HG02588 (cell line): ENCODE data around the gene CRYBB3.
"Not testable (repeated sequence)": the region's sequence is repeated elsewhere in the genome, so short reads cannot be mapped to it uniquely, and the experiment has no call there.

Source experiments
- ATAC-seq: cut with Tn5 transposase; IDR thresholded peaks from one replicate; pipeline ENCODE4 v1.9.1; 2021; ENCODE audit warnings: mild to moderate bottlenecking, moderate library complexity; ENCODE audit not compliant: unreplicated experiment

CRYBB3 gene

DNA sequence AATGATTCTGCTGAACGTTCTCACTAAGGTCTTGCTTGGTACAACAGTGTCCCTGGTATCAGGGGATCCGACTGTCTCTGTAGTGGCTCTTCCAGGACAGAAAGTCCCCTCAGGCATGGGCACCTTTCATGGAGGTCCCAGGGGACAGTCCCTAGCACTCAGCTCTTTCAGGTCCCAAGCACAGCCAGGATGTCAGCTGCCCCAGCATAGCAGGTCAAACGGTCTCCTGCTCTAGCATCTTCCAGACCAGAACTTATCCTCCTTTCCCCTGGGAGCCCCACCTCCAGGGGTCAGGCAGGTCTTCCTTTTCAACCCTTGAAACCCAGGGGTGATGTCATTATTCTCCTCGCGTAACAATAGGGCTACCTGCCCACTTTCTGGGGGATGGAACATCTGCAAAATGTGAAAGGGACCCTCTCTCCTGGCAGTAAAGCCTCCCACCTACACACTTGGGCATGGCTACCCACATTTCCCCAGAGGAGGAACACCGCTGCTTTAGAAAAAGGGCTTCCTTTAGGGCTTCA is 24.7 kb upstream of the CRYBB3 start:
- ATAC-seq: no peak

- ATAC-seq: no peak
Observed at GRCh38 chr22:25176175-25176574, 23.5 kb upstream of the CRYBB3 start.

GRCh38 chr22:25176799-25177198 is 22.9 kb upstream of the CRYBB3 start:
- ATAC-seq: no peak

- no peak for ATAC-seq
Observed at GRCh38 chr22:25177226-25177625, 22.4 kb upstream of the CRYBB3 start.

GRCh38 chr22:25177895-25178294 is 21.8 kb upstream of the CRYBB3 start:
- no peak for ATAC-seq

- ATAC-seq: not testable (repeated sequence)
Observed at GRCh38 chr22:25178348-25178747, 21.3 kb upstream of the CRYBB3 start.

DNA sequence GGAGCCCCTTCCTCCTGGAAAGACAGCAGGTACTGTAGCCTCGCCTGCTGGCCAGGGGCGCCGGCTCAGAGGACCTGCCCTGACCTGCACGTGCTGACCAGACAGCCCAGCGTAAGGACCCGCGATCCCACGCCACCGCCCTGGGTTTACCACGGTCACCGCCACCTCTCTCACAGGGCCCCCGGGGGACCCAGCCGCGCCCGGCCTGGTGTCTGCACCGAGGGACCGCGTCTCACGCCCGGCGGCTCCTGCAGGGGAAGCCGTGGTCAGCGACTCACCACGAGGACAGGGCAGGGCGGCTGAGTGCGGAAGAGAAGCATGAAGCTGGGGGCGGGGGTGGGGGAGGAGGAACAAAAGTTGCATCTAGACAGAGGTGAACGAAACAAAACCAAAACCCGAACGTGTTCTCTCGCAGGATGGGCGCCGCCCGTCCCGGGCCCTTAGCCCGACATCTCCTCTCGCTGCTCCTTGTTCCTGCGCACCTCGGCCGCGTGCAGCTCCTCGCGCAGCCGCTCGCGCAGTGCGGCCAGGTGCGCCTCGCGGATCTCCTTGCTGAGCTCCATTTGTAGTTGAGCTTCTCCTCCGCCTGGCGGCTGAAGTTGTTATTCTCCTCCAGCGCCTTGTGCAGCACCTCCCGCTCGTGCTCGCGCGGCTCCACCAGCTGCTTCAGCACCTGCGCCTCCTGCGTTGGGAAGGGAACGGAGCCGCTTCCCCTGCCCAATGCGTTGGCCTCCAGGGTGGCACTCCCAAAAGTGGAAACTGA is 20.6 kb upstream of the CRYBB3 start:
- not testable (repeated sequence) for ATAC-seq

DNA sequence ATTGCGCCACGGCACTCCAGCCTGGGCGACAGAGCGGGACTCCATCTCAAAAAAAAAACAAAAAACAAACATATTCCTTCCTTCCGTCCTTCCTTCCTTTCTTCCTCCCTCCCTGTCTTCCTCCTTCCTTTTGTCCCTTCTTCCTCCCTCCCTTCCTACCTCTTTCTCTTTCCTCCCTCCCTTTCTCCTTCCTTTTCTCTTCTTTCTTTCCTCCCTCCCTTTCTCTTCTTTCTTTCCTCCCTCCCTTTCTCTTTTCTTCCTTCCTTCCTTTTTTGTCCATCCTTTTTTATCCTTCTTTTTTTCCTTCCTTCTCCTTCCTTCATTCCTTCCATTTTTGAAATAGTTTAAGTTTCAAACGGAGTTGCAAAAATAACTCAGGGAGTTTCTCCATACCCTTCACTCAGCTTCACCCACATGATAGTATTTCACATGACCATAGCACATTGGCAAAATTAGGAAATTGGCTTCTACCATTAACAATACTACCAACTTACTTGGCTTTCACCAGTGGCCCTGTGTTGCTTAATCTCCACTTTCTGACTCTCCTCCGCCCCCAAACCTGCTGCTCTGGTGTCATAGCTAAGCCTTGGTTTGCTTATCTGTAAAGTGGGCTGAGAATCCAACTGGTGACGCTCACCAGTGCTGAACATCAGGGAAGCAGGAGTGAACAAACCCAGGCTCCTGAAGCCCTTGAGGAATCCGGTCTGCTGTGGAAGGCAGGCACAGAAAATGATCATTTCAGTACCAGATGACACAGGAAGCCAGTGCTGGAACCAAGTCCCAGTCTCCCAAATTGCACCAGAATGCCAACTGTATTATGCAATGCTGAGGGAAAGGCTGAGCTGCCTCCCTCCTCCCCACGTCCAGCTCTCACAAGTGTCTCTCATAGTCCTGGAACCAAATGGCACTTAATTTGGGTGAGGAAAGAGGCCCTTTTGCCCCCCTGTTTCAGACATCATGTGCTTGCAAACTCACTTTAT is 17.2 kb upstream of the CRYBB3 start:
- no peak for ATAC-seq

GRCh38 chr22:25183949-25184619 is 15.6 kb upstream of the CRYBB3 start:
- no peak for ATAC-seq

DNA sequence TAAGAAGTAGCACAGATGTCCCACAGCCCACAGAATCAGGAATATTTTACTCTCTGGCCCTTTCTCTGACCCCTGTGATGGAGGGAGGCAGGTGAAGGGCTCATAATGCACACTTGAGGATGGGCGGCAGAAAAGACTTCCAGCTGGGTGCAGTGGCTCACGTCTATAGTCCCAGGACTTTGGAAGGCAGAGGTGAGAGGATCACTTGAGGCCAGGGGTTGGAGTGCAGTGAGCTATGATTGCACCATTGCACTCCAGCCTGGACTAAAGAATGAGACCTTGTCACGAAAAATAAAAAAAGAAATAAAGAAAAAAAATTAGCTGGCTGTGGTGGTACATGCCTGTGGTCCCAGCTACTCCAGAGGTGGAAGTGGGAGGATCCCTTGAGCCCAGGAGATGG is 13.5 kb upstream of the CRYBB3 start:
- no peak for ATAC-seq

GRCh38 chr22:25187469-25187868 is 12.2 kb upstream of the CRYBB3 start:
- ATAC-seq: no peak

DNA sequence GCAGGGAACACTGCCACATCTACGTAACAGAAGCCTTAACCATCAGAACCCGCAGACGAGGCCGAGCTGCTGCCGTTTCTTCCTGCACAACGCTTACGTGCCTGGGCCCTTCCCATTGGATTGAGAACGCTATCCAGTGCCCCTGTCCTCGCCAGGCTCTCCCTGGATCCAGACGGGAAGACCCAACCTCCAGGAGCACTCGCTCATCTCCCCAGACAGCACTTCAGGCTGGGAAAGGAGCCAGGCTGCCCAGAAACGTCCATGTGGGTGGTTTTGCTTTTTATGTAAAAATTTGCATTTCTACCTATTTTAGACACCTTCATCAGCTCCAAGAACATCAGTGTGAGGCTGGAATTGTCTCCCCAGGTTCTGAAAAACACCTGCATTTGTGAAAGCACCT is 7.3 kb upstream of the CRYBB3 start:
- ATAC-seq: no peak

DNA sequence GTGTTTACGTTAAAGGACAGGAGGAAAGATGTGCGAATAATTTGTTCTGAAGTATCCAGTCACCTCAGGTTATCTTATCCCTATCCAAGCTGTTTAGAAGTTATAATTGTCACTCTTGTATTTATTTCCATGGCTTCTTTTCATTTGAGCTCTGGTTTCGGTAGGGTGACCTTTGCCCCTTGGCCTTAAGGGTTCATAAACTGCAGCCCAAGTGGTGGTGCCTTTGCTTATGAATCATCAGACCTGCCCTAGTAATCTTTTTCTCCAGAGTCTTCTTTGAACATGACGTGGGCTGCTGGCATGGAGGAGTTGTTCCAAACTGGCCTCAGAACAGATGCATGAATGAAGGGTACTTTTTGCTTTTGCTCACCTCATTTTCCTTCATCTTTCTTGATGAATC is 6.5 kb upstream of the CRYBB3 start:
- no peak for ATAC-seq

DNA sequence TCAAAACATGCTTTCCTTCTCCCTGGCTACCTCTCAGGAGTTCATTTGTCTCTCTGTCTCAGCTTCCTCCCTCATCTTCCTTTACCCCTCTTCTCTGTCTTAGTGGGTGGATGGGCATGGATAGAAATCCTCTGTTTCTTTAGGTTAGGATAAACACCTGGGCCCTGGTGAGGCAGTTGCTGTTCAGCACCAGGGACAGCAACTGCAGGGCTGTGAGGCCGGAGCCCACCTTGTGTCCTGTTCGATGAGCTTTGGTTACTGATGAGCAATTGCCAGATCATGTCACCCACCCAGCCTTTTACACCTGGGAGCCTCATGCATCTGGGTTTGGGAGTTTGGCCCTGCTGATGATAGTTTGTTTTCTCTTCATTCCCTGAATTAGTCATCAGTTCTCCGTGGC is 6.1 kb upstream of the CRYBB3 start:
- ATAC-seq: no peak

DNA sequence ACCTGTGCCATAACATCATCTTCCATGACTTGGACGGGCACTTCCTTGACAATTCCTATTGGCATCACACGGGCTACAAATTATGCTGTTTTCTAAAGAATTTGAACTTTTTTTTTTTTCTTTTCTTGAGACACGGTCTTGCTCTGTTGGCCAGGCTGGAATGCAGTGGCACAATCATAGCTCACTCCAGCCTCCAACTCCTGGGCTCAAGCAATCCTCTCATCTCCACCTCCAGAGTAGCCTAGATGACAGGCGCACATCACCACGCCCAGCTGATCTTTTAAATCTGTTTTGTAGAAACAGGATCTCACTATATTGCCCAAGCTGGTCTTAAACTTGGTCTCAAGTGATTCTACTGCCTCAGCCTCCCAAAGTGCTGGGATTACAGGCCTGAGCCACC is 3.3 kb upstream of the CRYBB3 start:
- ATAC-seq: no peak

DNA sequence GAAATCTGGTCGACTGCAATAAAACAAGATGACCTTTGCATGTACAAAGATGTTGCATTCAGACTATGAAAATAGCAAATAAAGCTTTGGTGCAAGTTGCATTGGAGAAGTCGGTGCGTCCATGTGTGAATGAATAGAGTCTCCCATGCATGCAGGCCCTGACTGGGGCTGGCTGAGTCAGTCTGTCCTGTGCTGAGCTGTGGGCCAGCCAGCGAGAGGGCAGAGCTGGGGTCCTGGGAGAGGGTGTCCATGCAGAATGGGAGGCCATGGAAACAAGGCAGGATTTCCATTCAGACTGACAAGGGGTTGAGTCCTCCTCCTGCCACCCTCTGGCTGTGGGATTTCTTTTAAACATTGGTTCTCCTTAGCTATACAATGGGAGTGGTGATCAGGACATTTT is 2.3 kb upstream of the CRYBB3 start:
- ATAC-seq: no peak

- ATAC-seq: no peak
Observed at GRCh38 chr22:25200967-25201366, 1.3 kb downstream of the CRYBB3 start.

DNA sequence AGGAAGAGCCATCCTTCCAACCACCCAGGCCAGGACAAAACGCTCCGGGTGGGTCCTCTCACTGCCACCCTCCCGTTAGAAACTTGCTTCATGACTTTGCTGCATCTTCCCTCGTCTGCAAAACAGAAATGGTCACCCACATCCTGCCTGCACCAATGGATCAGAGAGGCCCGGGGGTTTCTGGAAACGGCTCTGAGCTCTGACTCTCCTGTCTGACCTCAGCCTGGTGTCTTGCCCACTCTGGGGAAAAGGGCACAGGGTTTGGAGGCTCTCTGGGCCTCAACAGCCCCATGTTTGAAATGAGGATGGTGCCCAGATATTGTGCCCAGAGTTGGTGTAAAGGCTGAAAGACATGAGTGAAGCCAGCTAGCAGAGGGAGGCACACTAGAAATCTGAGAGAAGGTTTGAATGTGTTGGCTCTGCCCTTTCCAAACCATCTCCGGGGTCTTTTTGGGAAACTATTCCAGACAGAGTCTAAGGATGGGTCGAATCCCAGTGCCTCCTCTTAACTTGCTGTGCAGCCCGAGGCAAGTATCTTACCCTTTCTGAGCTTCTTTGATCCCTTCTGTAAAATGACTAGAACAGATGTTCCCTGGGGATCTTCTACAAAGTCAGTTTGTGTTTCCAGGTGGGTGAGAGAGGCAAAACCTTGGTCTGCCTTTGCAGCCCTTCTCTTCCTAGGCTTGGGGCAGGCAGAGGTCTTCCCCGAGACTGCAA is 2.1 kb downstream of the CRYBB3 start:
- ATAC-seq: no peak

DNA sequence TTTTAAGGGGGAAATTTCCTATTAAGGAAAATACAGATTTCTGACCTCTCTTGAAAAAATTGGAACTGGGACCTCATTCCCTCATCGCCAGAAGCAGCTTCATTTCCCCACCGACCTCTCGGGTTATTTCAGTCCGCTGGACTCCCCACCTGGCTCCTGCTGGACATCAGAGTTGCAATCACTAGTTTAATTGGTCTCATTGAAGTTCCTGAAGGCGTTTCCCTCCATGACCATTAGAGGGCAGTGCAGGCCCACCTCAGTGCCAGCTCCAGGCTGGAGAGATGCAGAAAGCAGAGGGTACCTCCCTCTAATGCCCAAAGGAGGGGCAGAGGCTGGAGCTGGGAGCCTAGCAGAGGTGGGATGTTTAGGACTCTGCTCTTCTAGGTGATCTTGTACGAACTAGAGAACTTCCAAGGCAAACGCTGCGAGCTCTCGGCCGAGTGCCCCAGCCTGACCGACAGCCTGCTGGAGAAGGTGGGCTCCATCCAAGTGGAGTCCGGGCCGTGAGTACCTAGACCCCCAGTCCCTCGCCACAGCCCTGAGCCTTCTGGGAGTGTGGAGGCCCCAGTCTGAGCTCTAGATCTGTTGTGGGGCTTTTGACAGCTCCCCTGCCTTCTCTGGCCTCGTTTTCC is 2.7 kb downstream of the CRYBB3 start:
- ATAC-seq: no peak

DNA sequence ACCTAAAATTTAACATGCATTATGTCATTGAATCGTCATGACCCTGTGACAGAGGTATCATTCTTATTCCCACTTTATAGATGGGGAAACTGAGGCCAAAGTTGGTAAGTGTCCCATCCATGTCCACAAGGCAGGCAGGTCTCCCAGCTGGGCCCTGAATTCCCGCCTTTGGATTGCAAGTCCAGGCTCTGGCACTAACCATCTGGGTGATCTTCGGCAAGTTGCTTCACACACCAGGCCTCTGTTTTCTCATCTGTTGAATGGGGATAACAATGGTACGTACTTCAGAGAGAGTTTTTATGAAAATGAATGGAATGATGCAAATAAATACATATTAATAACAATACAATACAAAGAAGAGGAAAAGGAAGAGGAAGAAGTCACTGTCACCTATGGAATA is 3.4 kb downstream of the CRYBB3 start:
- no peak for ATAC-seq
